Heart left ventricle (tissue), 13 donors: ENCODE measurements around the gene XRCC5.

Experiments
- POLR2A ChIP-seq, 2 donors: fragments of 450-650 bp; IDR thresholded peaks; one replicate each; pipeline ENCODE4 v1.6.1; 2017; ENCODE audit warnings: antibody characterized with exemption in 2 of 2, mild to moderate bottlenecking in 2 of 2, moderate library complexity in 2 of 2
- TF ChIP-seq, protein P1 (sequence below), 12 donors: fragments of 200-600 bp; sonication (generic) in 4 of 12; IDR thresholded peaks; one replicate each; pipeline versions ENCODE4 v1.5.0 to v1.8.0; 2018 to 2022; ENCODE audit warnings: antibody characterized with exemption in 12 of 12, mild to moderate bottlenecking in 5 of 12
- donor health status: ischemic (EF 13 %, LVEDD 7.1; RV severe dilation, severe dysfunction).
- donor health status: DM: no; HTN: yes; CAD: no.
- donor health status: DM: no; HTN: no; CAD: no.
- donor health status: ischemic (EF 25% LVEDD 6.9; RV normal size, moderate dysfunction).
- donor health status: ischemic (EF 25% LVEDD 5.7; RV mildly dilated, moderate dysfunction).
- donor health status: ischemic (EF 35%, LVEDD 5.7; RV mildly dilated, moderate dysfunction).
- donor health status: nonischemic (EF 11% LVEDD 7.7; RV severe dilation, severe dysfunction).
- donor health status: DM: yes; HTN: yes; CAD: no.
- donor health status: PGD.
- donor health status: ischemic (EF 29% LVEDD 5.4; RV normal size, mild dysfunction).
- donor health status: nonischemic (EF 23%, LVEDD 6.1; RV moderate dilation, normal function).

DNA sequence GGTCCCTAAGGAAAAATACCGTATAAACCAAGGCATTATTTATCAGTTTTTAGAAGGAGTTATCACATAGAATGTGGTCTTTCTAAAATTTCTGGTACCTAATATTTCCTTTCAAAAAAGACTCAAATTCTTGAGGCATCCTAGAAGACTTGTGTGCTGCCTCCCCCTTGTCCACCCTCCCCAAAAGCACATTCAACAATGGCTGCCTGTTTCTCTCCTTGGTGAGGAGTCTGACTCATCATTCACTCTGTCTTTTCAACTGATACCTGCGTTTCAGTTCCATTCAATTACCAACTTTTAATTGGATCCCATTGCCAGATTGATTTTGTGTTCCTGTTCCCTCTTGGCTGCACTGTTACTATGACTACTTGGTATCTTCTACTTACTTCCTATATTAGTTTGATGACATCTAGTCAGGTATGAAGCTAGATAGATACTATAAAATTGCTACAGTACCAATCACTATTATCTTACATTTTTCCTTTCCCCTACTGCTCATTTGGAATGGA, 72.9 kb downstream of the XRCC5 start:
- TF ChIP-seq, protein P1, sequence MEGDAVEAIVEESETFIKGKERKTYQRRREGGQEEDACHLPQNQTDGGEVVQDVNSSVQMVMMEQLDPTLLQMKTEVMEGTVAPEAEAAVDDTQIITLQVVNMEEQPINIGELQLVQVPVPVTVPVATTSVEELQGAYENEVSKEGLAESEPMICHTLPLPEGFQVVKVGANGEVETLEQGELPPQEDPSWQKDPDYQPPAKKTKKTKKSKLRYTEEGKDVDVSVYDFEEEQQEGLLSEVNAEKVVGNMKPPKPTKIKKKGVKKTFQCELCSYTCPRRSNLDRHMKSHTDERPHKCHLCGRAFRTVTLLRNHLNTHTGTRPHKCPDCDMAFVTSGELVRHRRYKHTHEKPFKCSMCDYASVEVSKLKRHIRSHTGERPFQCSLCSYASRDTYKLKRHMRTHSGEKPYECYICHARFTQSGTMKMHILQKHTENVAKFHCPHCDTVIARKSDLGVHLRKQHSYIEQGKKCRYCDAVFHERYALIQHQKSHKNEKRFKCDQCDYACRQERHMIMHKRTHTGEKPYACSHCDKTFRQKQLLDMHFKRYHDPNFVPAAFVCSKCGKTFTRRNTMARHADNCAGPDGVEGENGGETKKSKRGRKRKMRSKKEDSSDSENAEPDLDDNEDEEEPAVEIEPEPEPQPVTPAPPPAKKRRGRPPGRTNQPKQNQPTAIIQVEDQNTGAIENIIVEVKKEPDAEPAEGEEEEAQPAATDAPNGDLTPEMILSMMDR (IDR thresholded peaks at IDR 0.05): no peak
- TF ChIP-seq POLR2A (IDR thresholded peaks at IDR 0.05): no peak
